ENCODE measurements around the gene FLNC.

The FLNC gene

GRCh38 chr7:128830231-128831177, at the start of gene FLNC:
TSS of gene FLNC (plus strand) at chr7:128830406. CDS start at chr7:128830638, 232 bp downstream.
- in situ Hi-C loops (cut with MboI; ENCODE audit: low sequenced_read_pairs): no loop called here

- in situ Hi-C loops (cut with MboI; ENCODE audit: low sequenced_read_pairs): no loop called here
These were observed 49.1 kb upstream of the FLNC start for GRCh38 chr7:128781126-128781525.

GRCh38 chr7:128781851-128782250, 48.4 kb upstream of the FLNC start:
- in situ Hi-C loops (cut with MboI; ENCODE audit: low sequenced_read_pairs): no loop called here

GRCh38 chr7:128783143-128783861, 46.9 kb upstream of the FLNC start:
- in situ Hi-C loops (cut with MboI; ENCODE audit: low sequenced_read_pairs): no loop called here

- in situ Hi-C loops (cut with MboI; ENCODE audit: low sequenced_read_pairs): no loop called here
These were observed 44.5 kb upstream of the FLNC start for GRCh38 chr7:128785738-128786137.

- in situ Hi-C loops (cut with MboI; ENCODE audit: low sequenced_read_pairs): no loop called here
These were observed 41.5 kb upstream of the FLNC start for GRCh38 chr7:128788446-128789412.

- in situ Hi-C loops (cut with MboI; ENCODE audit: low sequenced_read_pairs): no loop called here
These were observed 39.7 kb upstream of the FLNC start for GRCh38 chr7:128790315-128791041.

GRCh38 chr7:128791121-128791971, 38.9 kb upstream of the FLNC start, which contains the start of gene CCDC136:
TSS of gene CCDC136 (plus strand) at chr7:128791968. CDS start at chr7:128792412, 444 bp downstream.
- in situ Hi-C loops (cut with MboI; ENCODE audit: low sequenced_read_pairs): no loop called here

- in situ Hi-C loops (cut with MboI; ENCODE audit: low sequenced_read_pairs): no loop called here
These were observed 38.3 kb upstream of the FLNC start for GRCh38 chr7:128791972-128792327.

GRCh38 chr7:128792471-128793180, 37.6 kb upstream of the FLNC start:
- in situ Hi-C loops (cut with MboI; ENCODE audit: low sequenced_read_pairs): no loop called here

- in situ Hi-C loops (cut with MboI; ENCODE audit: low sequenced_read_pairs): no loop called here
These were observed 37.0 kb upstream of the FLNC start for GRCh38 chr7:128793181-128793547.

GRCh38 chr7:128794020-128794419, 36.2 kb upstream of the FLNC start:
- in situ Hi-C loops (cut with MboI; ENCODE audit: low sequenced_read_pairs): no loop called here

- in situ Hi-C loops (cut with MboI; ENCODE audit: low sequenced_read_pairs): no loop called here
These were observed 35.8 kb upstream of the FLNC start for GRCh38 chr7:128794436-128794835.

- in situ Hi-C loops (cut with MboI; ENCODE audit: low sequenced_read_pairs): no loop called here
These were observed 35.1 kb upstream of the FLNC start for GRCh38 chr7:128795129-128795528.

- in situ Hi-C loops (cut with MboI; ENCODE audit: low sequenced_read_pairs): no loop called here
These were observed 33.9 kb upstream of the FLNC start for GRCh38 chr7:128796327-128796726.

GRCh38 chr7:128799451-128799850, 30.8 kb upstream of the FLNC start:
- in situ Hi-C loops (cut with MboI; ENCODE audit: low sequenced_read_pairs): no loop called here

GRCh38 chr7:128800567-128800966, 29.6 kb upstream of the FLNC start:
- in situ Hi-C loops (cut with MboI; ENCODE audit: low sequenced_read_pairs): no loop called here

- in situ Hi-C loops (cut with MboI; ENCODE audit: low sequenced_read_pairs): no loop called here
These were observed 29.2 kb upstream of the FLNC start for GRCh38 chr7:128801003-128801402.

Measured in HL-60/S4 treated with phorbol 12-myristate 13-acetate at 8.2 ng/mL for 4 days and 3 days (cell line).